ENCODE data around the gene AGPAT1.
"Not testable (repeated sequence)": the region's sequence is repeated elsewhere in the genome, so short reads cannot be mapped to it uniquely, and the experiment has no call there.

The AGPAT1 gene

GRCh38 chr6:32175711-32176475 lies at the start of gene AGPAT1:
TSS of gene AGPAT1 (minus strand) at chr6:32176084. CDS start at chr6:32171496, 4,588 bp downstream.
- DNase-seq: peak; percentile 98

GRCh38 chr6:32224696-32225095 lies 48.8 kb upstream of the AGPAT1 start:
- DNase-seq: no peak

GRCh38 chr6:32223258-32224235 lies 47.7 kb upstream of the AGPAT1 start, which contains the start of gene NOTCH4:
TSS of gene NOTCH4 (minus strand) at chr6:32224067. CDS start at chr6:32223928, 139 bp downstream.
- DNase-seq: no peak

GRCh38 chr6:32222333-32223230 lies 46.7 kb upstream of the AGPAT1 start:
- no peak for DNase-seq

- DNase-seq: no peak
Measured at GRCh38 chr6:32220021-32220420, 44.1 kb upstream of the AGPAT1 start.

- no peak for DNase-seq
Measured at GRCh38 chr6:32218167-32218566, 42.3 kb upstream of the AGPAT1 start.

- peak; percentile 33 for DNase-seq
Measured at GRCh38 chr6:32216998-32217397, 41.1 kb upstream of the AGPAT1 start.

- peak; percentile 12 for DNase-seq
Measured at GRCh38 chr6:32216285-32216684, 40.4 kb upstream of the AGPAT1 start.

GRCh38 chr6:32215617-32216016 lies 39.7 kb upstream of the AGPAT1 start:
- DNase-seq: no peak

- no peak for DNase-seq
Measured at GRCh38 chr6:32214126-32214525, 38.2 kb upstream of the AGPAT1 start.

GRCh38 chr6:32213649-32214048 lies 37.8 kb upstream of the AGPAT1 start:
- no peak for DNase-seq

GRCh38 chr6:32212076-32212760 lies 36.3 kb upstream of the AGPAT1 start:
- no peak for DNase-seq

- not testable (repeated sequence) for DNase-seq
Measured at GRCh38 chr6:32211432-32211831, 35.5 kb upstream of the AGPAT1 start.

GRCh38 chr6:32210191-32210601 lies 34.3 kb upstream of the AGPAT1 start:
- DNase-seq: no peak

GRCh38 chr6:32208996-32209395 lies 33.1 kb upstream of the AGPAT1 start:
- DNase-seq: no peak

- DNase-seq: no peak
Measured at GRCh38 chr6:32204268-32204715, 28.4 kb upstream of the AGPAT1 start.

GRCh38 chr6:32203426-32204267 lies 27.8 kb upstream of the AGPAT1 start:
- DNase-seq: no peak

GRCh38 chr6:32202186-32202585 lies 26.3 kb upstream of the AGPAT1 start:
- no peak for DNase-seq

GRCh38 chr6:32200711-32201475 lies 25.0 kb upstream of the AGPAT1 start:
- no peak for DNase-seq

GRCh38 chr6:32198866-32199265 lies 23.0 kb upstream of the AGPAT1 start:
- DNase-seq: no peak

All from islet precursor cell (in vitro differentiated cells).